GM12864 (cell line): Measurements from ENCODE around the gene S100B.
"Not testable (repeated sequence)": the region's sequence is repeated elsewhere in the genome, so short reads cannot be mapped to it uniquely, and the experiment has no call there.

Experiments
- DNase-seq: peaks from one replicate; pipeline ENCODE4 v3.0.0-alpha.2; 2011; ENCODE audit warnings: low read depth
- H3K4me3 ChIP-seq: 2 replicates; pipeline ENCODE4 v1.5.1; 2011; ENCODE audit warnings: mild to moderate bottlenecking, low read depth, low read length, control low read depth
- CTCF ChIP-seq: IDR thresholded peaks from 2 replicates; pipeline ENCODE4 v1.5.1; 2011; ENCODE audit warnings: low read depth, mild to moderate bottlenecking, moderate library complexity, low read length, control low read depth, inconsistent platforms; ENCODE audit errors: missing control alignments

The S100B gene

GRCh38 chr21:46636181-46636512 is 31.3 kb upstream of the S100B start:
- no peak for DNase-seq
- peak overlapping the region; percentile 60 for H3K4me3 ChIP-seq
- TF ChIP-seq CTCF, result no peak

- peak within 1 kb of the TSS; percentile 60 for H3K4me3 ChIP-seq
- no peak for TF ChIP-seq CTCF
Measured at GRCh38 chr21:46635324-46636180, 30.7 kb upstream of the S100B start, which contains the start of gene PRMT2. Gene PRMT2, plus strand, starts transcription at chr21:46635674. Its CDS starts 1,278 bp downstream, at chr21:46636952.

GRCh38 chr21:46634966-46635323 is 30.1 kb upstream of the S100B start:
- peak overlapping the region; percentile 60 for H3K4me3 ChIP-seq
- TF ChIP-seq CTCF, result no peak
- DNase-seq, result peak; percentile 27

More at GRCh38 chr21:46635324-46636180, 30.7 kb upstream of the S100B start, which contains the start of gene PRMT2:
- peak; percentile 89 for DNase-seq

- DNase-seq, result no peak
- H3K4me3 ChIP-seq, result peak overlapping the region; percentile 60; the same call in 1 of the 2 replicates
- no peak for TF ChIP-seq CTCF
Measured at GRCh38 chr21:46634427-46634826, 29.5 kb upstream of the S100B start.

- no peak for TF ChIP-seq CTCF
- H3K4me3 ChIP-seq, result no peak overlapping the region
- no peak for DNase-seq
Measured at GRCh38 chr21:46633566-46633965, 28.7 kb upstream of the S100B start.

- not testable (repeated sequence) for DNase-seq, H3K4me3 ChIP-seq
Measured at GRCh38 chr21:46630915-46631314, 26.0 kb upstream of the S100B start.

- H3K4me3 ChIP-seq, result no peak overlapping the region
- DNase-seq, result no peak
- TF ChIP-seq CTCF, result no peak
Measured at GRCh38 chr21:46628868-46629267, 24.0 kb upstream of the S100B start.
